ENCODE data around the gene DNAH2.

GRCh38 chr17:7668482-7668881, 49.1 kb upstream of the DNAH2 start:
- TF ChIP-seq POLR2A (IDR thresholded peaks at IDR 0.05; ENCODE audit: low read depth, low read length) (no peak), POLR2AphosphoS5 (IDR thresholded peaks at IDR 0.05; ENCODE audit: low read depth, low read length) (no peak), PAX5 (IDR thresholded peaks at IDR 0.05; ENCODE audit: insufficient read depth, low read length, severe bottlenecking) (no peak), SPI1 (IDR thresholded peaks at IDR 0.05; ENCODE audit: low read depth, low read length) (no peak), TAF1 (IDR thresholded peaks at IDR 0.05; ENCODE audit: low read depth, low read length) (no peak)
